K562 (cell line): ENCODE data around the gene BBS1. TPM values are rescaled to one million over a fixed set of nuclear protein-coding genes. Genes with fewer than 3 reads are reported as not detected.

Experiments used
- ATAC-seq: fragments of 200-7000 bp; cut with Tn5 transposase; 3 replicates; pipeline ENCODE4 v1.9.1; 2020; ENCODE audit warnings: moderate library complexity
- BruUV-seq: library from RNA; stranded (reverse); fragments of 400-500 nt; replicated peaks from 2 replicates; lab custom pipeline; 2021; lab: Mats Ljungman, UMichigan
- CTCF ChIA-PET: fragments of 300-600 bp; formaldehyde crosslinking; extraction: SDS; loops from one replicate; lab custom pipeline; 2021; ENCODE audit warnings: low intra/inter-chr PET ratio; lab: Yijun Ruan, JAX
- POLR2A ChIA-PET: fragments of 300-600, 350-650 bp; sonication (Branson Sonifier 250); formaldehyde crosslinking; extraction: SDS; loops from one replicate; lab custom pipeline; 2021; ENCODE audit warnings: antibody characterized with exemption, inconsistent platforms; lab: Yijun Ruan, JAX
- DNase-seq, 4 experiments: peaks; one replicate each; pipeline versions ENCODE4 v3.0.0 to v3.0.0-alpha.2; 2011 to 2018; ENCODE audit warnings: low spot score in 3 of 4, mixed read lengths in 3 of 4; ENCODE audit errors: extremely low read depth in 1 of 4
- FAIRE-seq: peaks from 2 replicates; lab custom pipeline; 2011; peaks lifted over from hg19 to GRCh38; lab: Jason Lieb, UNC
- H2AFZ ChIP-seq: 2 replicates; pipeline ENCODE4 v1.6.0; 2011; ENCODE audit warnings: low read depth, low read length, control low read depth, inconsistent platforms
- H3K27ac ChIP-seq: fragments of 200-600 bp; 3 replicates; pipeline ENCODE4 v1.8.0; 2011; ENCODE audit warnings: low read depth, mild to moderate bottlenecking, control low read depth, inconsistent platforms, low read length, moderate library complexity, mixed read lengths; ENCODE audit errors: extremely low read depth
- H3K27me3 ChIP-seq, 2 experiments: fragments of 300-600 bp in 1 of 2; 2 replicates in 1 of 2; 3 replicates in 1 of 2; pipeline versions ENCODE4 v1.6.0 to v1.8.0; 2011; ENCODE audit warnings: inconsistent platforms in 2 of 2, low read length in 2 of 2, mild to moderate bottlenecking in 1 of 2, mixed read lengths in 1 of 2, moderate library complexity in 1 of 2; ENCODE audit not compliant: control insufficient read depth in 2 of 2, insufficient read depth in 2 of 2
- H3K36me3 ChIP-seq: fragments of 300-600 bp; 3 replicates; pipeline ENCODE4 v1.8.0; 2011; ENCODE audit warnings: mild to moderate bottlenecking, low read length, inconsistent platforms; ENCODE audit not compliant: control insufficient read depth, insufficient read depth
- H3K4me1 ChIP-seq, 2 experiments: fragments of 200-600 bp in 1 of 2; replicated peaks in 1 of 2; 2 replicates in 1 of 2; 3 replicates in 1 of 2; pipeline versions ENCODE4 v1.5.1 to v1.8.0; 2011; ENCODE audit warnings: inconsistent platforms in 2 of 2, low read length in 2 of 2, mild to moderate bottlenecking in 1 of 2, mixed read lengths in 1 of 2, moderate library complexity in 1 of 2; ENCODE audit not compliant: control insufficient read depth in 2 of 2, insufficient read depth in 2 of 2
- H3K4me2 ChIP-seq: 2 replicates; pipeline ENCODE4 v1.6.1; 2011; ENCODE audit warnings: low read length, control low read depth, inconsistent platforms, mixed read lengths; ENCODE audit not compliant: insufficient read depth
- H3K4me3 ChIP-seq: fragments of 200-600 bp; sonication (generic), shearing (Covaris generic); 2 replicates; pipeline ENCODE4 v1.5.1; 2016; ENCODE audit warnings: control low read depth, inconsistent platforms
- H3K79me2 ChIP-seq: fragments of 200-600 bp; 3 replicates; pipeline ENCODE4 v1.8.0; 2011; ENCODE audit warnings: low read length, inconsistent platforms; ENCODE audit not compliant: control insufficient read depth, insufficient read depth
- H3K9ac ChIP-seq, 2 experiments: 2 replicates each; pipeline versions ENCODE4 v1.6.0 to v1.6.1; 2011; ENCODE audit warnings: low read depth in 2 of 2, low read length in 2 of 2, control low read depth in 1 of 2, inconsistent platforms in 1 of 2, mild to moderate bottlenecking in 1 of 2, mixed read lengths in 1 of 2; ENCODE audit not compliant: insufficient read depth in 1 of 2
- H3K9me1 ChIP-seq: one replicate; pipeline ENCODE4 v1.6.0; 2011; ENCODE audit warnings: inconsistent platforms, mild to moderate bottlenecking, low read length, moderate library complexity; ENCODE audit not compliant: control insufficient read depth, insufficient read depth
- H3K9me3 ChIP-seq: replicated peaks from 2 replicates; pipeline ENCODE4 v1.5.1; 2011; ENCODE audit warnings: low read depth, low read length, inconsistent platforms; ENCODE audit not compliant: control insufficient read depth, insufficient read depth
- H4K20me1 ChIP-seq: replicated peaks from 2 replicates; pipeline ENCODE4 v1.6.1; 2011; ENCODE audit warnings: low read length, inconsistent platforms, mixed read lengths; ENCODE audit not compliant: control insufficient read depth, insufficient read depth
- CEBPB ChIP-seq: fragments of 450-650 bp; IDR thresholded peaks from 2 replicates; pipeline ENCODE4 v1.6.1; 2016; ENCODE audit warnings: missing genetic modification characterization, missing compliant biosample characterization
- EWSR1 ChIP-seq: fragments of 450-650 bp; IDR thresholded peaks from 2 replicates; pipeline ENCODE4 v1.6.1; 2018; ENCODE audit warnings: borderline replicate concordance, mild to moderate bottlenecking, low read depth, moderate library complexity; ENCODE audit not compliant: partially characterized antibody
- HSF4 ChIP-seq: fragments of 250-450 bp; sonication (Bioruptor Pico); IDR thresholded peaks from 2 replicates; pipeline ENCODE4 v2.1.2; 2022; ENCODE audit warnings: mild to moderate bottlenecking, moderate library complexity, borderline replicate concordance
- IRF9 ChIP-seq: fragments of 450-650 bp; IDR thresholded peaks from 2 replicates; pipeline ENCODE4 v1.6.1; 2016; ENCODE audit warnings: missing biosample characterization, missing genetic modification characterization
- TCFL5 ChIP-seq: fragments of 250-450 bp; sonication (Bioruptor Pico); conservative IDR thresholded peaks from 2 replicates; pipeline ENCODE4 v1.6.1; 2021; ENCODE audit warnings: mild to moderate bottlenecking, moderate library complexity, matching md5 sums
- WGBS: fragments of 100-300 bp; shearing (Covaris generic); methylation state at CpG from one replicate; pipeline ENCODE4 v1.1.6; 2016; ENCODE audit warnings: low coverage, mixed read lengths; ENCODE audit not compliant: insufficient coverage; ENCODE audit errors: missing lambda C conversion rate; 5-methylcytosine and 5-hydroxymethylcytosine counted together
- in situ Hi-C: fragments of 300-500 bp; cut with MboI; formaldehyde crosslinking; loops from 4 replicates; pipeline ENCODE4 v1.15.0; 2018; ENCODE audit warnings: inconsistent platforms, mixed read lengths
- intact Hi-C: fragments of 100-400 bp; cut with micrococcal nuclease; formaldehyde crosslinking; loops from 2 replicates; pipeline ENCODE4 v1.14.2; 2022
- polyA plus RNA-seq, 8 experiments: library from polyadenylated mRNA; depleted of rRNA in 4 of 8; stranded (reverse) in 5 of 8; unstranded in 3 of 8; fragments of >200 nt; fragmentation: Nextera tagmentation in 2 of 8; fragmentation: Illumina TruSeq in 1 of 8; extraction: Ambion mirVana in 2 of 8; extraction: Trizol in 1 of 8; gene quantifications; 2 replicates each; pipeline versions ENCODE4 v1.2.1 to v1.2.3, GENCODE V29; 2011 to 2014; ENCODE audit warnings: inconsistent platforms in 1 of 8, missing spikeins in 1 of 8
- total RNA-seq, 7 experiments: library from RNA; depleted of rRNA in 6 of 7; stranded (reverse); fragments of >200 nt in 6 of 7; fragmentation: Illumina TruSeq in 2 of 7; extraction: Trizol in 2 of 7; gene quantifications; 2 replicates each; pipeline versions ENCODE4 v1.2.1 to v1.2.3, GENCODE V29; 2011 to 2021; ENCODE audit warnings: low replicate concordance in 1 of 7
- TF ChIP-seq, protein P1 (sequence below): IDR thresholded peaks from 2 replicates; pipeline ENCODE4 v1.6.1; 2011; ENCODE audit not compliant: insufficient read length; ENCODE audit errors: extremely low read depth
- TF ChIP-seq, protein P2 (sequence below): fragments of 200-600 bp; sonication (generic); IDR thresholded peaks from one replicate; pipeline ENCODE4 v1.6.1; 2012; ENCODE audit warnings: mild to moderate bottlenecking, low read depth, low read length, inconsistent platforms

The BBS1 gene
- total and polyA plus RNA-seq, 9 of the 15 experiments (the other 6 are each of a cell fraction or from before 2014, with no cell fraction given): 9.0 to 19.8 (median 12.1) TPM

DNA sequence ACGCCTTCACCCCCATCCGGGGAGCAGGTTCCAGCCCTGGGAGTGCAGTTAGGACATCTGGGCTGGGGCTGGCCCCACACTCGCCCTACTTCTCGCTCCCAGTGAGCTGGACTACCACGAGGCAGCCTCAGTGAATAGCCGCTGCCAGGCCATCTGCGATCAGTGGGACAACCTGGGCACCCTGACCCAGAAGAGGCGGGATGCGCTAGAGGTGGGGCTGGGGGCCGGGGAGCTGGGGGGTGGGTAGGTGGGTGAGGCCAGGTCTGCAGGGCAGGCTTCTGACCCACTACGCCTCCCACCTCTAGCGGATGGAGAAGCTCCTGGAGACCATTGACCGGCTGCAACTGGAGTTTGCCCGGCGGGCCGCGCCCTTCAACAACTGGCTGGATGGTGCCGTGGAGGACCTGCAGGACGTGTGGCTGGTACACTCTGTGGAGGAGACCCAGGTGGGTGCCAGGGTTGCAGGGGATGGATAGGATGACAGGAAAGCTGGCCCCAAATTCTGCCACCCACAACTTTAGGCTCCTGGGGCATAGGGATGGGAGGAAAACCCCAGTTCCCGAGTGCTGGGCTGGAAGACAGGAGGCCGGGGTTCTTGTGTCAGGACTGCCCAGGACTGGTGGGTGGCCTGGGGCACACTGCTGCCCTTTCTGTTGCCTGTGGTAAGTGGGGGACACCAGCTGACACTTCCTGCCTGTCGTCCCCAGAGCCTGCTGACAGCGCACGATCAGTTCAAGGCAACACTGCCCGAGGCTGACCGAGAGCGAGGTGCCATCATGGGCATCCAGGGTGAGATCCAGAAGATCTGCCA lies 49.6 kb downstream of the BBS1 start:
- POLR2A ChIA-PET: interaction anchor here (0.5 to 3.6 kb wide), 6 partner anchors 7 to 548 kb away, joined by 3 to 15 read pairs (median 6); partner anchors contain the start of genes CCDC87, CTSF and RBM4
- in situ Hi-C loops: loop anchor here (10.0 kb wide), 1 partner anchor 255 kb away; no protein-coding TSS in a partner anchor
- FAIRE-seq: no peak

More for the DNA sequence above, 49.6 kb downstream of the BBS1 start:
- H2AFZ ChIP-seq: no peak overlapping the region
- intact Hi-C loops: no loop called here
- no peaks in the 10 kb centered on the region for H3K27me3 ChIP-seq
- peak overlapping the region in 1 of 2 experiments; percentile 36; a peak in 1 of 4 replicates for H3K9ac ChIP-seq
- H3K27ac ChIP-seq: no peak overlapping the region
- H3K9me3 ChIP-seq: no peaks in the 10 kb centered on the region
- WGBS: 64% methylated on average over 22 of the region's 27 CpGs
- ATAC-seq: no peak
- CTCF ChIA-PET: no interaction called here
- H3K79me2 ChIP-seq: no peaks in the 10 kb centered on the region
- H4K20me1 ChIP-seq: no peaks in the 10 kb centered on the region
- BruUV-seq: no TSS peak
- no peak overlapping the region for H3K4me2 ChIP-seq
- TF ChIP-seq IRF9 (tag): no peak
- TF ChIP-seq CEBPB (tag): peak; percentile 10; the same call in 1 of the 2 replicates
- TF ChIP-seq EWSR1: no peak
- TF ChIP-seq, protein P1, sequence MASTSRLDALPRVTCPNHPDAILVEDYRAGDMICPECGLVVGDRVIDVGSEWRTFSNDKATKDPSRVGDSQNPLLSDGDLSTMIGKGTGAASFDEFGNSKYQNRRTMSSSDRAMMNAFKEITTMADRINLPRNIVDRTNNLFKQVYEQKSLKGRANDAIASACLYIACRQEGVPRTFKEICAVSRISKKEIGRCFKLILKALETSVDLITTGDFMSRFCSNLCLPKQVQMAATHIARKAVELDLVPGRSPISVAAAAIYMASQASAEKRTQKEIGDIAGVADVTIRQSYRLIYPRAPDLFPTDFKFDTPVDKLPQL: no peak
- TF ChIP-seq HSF4 (CRISPR knock-in tag): no peak
- TF ChIP-seq, protein P2, sequence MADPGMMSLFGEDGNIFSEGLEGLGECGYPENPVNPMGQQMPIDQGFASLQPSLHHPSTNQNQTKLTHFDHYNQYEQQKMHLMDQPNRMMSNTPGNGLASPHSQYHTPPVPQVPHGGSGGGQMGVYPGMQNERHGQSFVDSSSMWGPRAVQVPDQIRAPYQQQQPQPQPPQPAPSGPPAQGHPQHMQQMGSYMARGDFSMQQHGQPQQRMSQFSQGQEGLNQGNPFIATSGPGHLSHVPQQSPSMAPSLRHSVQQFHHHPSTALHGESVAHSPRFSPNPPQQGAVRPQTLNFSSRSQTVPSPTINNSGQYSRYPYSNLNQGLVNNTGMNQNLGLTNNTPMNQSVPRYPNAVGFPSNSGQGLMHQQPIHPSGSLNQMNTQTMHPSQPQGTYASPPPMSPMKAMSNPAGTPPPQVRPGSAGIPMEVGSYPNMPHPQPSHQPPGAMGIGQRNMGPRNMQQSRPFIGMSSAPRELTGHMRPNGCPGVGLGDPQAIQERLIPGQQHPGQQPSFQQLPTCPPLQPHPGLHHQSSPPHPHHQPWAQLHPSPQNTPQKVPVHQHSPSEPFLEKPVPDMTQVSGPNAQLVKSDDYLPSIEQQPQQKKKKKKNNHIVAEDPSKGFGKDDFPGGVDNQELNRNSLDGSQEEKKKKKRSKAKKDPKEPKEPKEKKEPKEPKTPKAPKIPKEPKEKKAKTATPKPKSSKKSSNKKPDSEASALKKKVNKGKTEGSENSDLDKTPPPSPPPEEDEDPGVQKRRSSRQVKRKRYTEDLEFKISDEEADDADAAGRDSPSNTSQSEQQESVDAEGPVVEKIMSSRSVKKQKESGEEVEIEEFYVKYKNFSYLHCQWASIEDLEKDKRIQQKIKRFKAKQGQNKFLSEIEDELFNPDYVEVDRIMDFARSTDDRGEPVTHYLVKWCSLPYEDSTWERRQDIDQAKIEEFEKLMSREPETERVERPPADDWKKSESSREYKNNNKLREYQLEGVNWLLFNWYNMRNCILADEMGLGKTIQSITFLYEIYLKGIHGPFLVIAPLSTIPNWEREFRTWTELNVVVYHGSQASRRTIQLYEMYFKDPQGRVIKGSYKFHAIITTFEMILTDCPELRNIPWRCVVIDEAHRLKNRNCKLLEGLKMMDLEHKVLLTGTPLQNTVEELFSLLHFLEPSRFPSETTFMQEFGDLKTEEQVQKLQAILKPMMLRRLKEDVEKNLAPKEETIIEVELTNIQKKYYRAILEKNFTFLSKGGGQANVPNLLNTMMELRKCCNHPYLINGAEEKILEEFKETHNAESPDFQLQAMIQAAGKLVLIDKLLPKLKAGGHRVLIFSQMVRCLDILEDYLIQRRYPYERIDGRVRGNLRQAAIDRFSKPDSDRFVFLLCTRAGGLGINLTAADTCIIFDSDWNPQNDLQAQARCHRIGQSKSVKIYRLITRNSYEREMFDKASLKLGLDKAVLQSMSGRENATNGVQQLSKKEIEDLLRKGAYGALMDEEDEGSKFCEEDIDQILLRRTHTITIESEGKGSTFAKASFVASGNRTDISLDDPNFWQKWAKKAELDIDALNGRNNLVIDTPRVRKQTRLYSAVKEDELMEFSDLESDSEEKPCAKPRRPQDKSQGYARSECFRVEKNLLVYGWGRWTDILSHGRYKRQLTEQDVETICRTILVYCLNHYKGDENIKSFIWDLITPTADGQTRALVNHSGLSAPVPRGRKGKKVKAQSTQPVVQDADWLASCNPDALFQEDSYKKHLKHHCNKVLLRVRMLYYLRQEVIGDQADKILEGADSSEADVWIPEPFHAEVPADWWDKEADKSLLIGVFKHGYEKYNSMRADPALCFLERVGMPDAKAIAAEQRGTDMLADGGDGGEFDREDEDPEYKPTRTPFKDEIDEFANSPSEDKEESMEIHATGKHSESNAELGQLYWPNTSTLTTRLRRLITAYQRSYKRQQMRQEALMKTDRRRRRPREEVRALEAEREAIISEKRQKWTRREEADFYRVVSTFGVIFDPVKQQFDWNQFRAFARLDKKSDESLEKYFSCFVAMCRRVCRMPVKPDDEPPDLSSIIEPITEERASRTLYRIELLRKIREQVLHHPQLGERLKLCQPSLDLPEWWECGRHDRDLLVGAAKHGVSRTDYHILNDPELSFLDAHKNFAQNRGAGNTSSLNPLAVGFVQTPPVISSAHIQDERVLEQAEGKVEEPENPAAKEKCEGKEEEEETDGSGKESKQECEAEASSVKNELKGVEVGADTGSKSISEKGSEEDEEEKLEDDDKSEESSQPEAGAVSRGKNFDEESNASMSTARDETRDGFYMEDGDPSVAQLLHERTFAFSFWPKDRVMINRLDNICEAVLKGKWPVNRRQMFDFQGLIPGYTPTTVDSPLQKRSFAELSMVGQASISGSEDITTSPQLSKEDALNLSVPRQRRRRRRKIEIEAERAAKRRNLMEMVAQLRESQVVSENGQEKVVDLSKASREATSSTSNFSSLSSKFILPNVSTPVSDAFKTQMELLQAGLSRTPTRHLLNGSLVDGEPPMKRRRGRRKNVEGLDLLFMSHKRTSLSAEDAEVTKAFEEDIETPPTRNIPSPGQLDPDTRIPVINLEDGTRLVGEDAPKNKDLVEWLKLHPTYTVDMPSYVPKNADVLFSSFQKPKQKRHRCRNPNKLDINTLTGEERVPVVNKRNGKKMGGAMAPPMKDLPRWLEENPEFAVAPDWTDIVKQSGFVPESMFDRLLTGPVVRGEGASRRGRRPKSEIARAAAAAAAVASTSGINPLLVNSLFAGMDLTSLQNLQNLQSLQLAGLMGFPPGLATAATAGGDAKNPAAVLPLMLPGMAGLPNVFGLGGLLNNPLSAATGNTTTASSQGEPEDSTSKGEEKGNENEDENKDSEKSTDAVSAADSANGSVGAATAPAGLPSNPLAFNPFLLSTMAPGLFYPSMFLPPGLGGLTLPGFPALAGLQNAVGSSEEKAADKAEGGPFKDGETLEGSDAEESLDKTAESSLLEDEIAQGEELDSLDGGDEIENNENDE: no peak
- no peak for TF ChIP-seq TCFL5 (CRISPR knock-in tag)
- TF ChIP-seq, all 486 proteins: peak for 1
- no peaks in the 10 kb centered on the region for H3K9me1 ChIP-seq
- DNase-seq: no peak
- peaks cover 8 to 38% of the 10 kb centered on the region in 2 experiments; a peak in 4 of 5 replicates for H3K4me1 ChIP-seq
- H3K4me3 ChIP-seq: no peak overlapping the region
- no peaks in the 10 kb centered on the region for H3K36me3 ChIP-seq
